Pancreas (tissue), 10 donors: ENCODE measurements around the gene VGLL4. TPM values are rescaled to one million over a fixed set of nuclear protein-coding genes. Genes with fewer than 3 reads are reported as not detected.

Experiments
- ATAC-seq, 4 donors: fragments of 200-7000 bp; cut with Tn5 transposase; one replicate each; pipeline versions ENCODE4 v1.8.0 to v1.9.1; 2020; ENCODE audit warnings: mild to moderate bottlenecking in 4 of 4, moderate library complexity in 4 of 4
- DNase-seq, 6 donors: peaks; one replicate each; pipeline ENCODE4 v3.0.0-alpha.2; 2020
- FAIRE-seq: peaks from 2 replicates; lab custom pipeline; 2012; peaks lifted over from hg19 to GRCh38; lab: Jason Lieb, UNC
- H3K27ac ChIP-seq, 4 donors: fragments of 200-600 bp; sonication (generic); 1 replicate in 3 of 4; 2 replicates in 1 of 4; pipeline versions ENCODE4 v1.5.0 to v1.8.0; 2020
- H3K27me3 ChIP-seq, 4 donors: fragments of 200-600 bp; one replicate each; pipeline ENCODE4 v1.8.0; 2021
- H3K36me3 ChIP-seq, 3 donors: fragments of 200-600 bp; sonication (generic) in 1 of 3; one replicate each; pipeline versions ENCODE4 v1.5.0 to v1.8.0; 2020 to 2021
- H3K4me1 ChIP-seq, 3 donors: fragments of 200-600 bp; one replicate each; pipeline ENCODE4 v1.8.0; 2021
- H3K4me3 ChIP-seq, 4 donors: fragments of 200-600 bp; sonication (generic) in 2 of 4; one replicate each; pipeline versions ENCODE4 v1.5.0 to v1.8.0; 2020 to 2021
- H3K9me3 ChIP-seq, 4 donors: fragments of 200-600 bp; one replicate each; pipeline ENCODE4 v1.8.0; 2021
- WGBS, 2 donors: extraction: QIAGEN DNeasy Blood & Tissue Kit; methylation state at CpG; one replicate each; pipeline ENCODE4 v1.1.7; 2013; 5-methylcytosine and 5-hydroxymethylcytosine counted together
- intact Hi-C, 3 donors: fragments of 100-400 bp; cut with DNase I; formaldehyde crosslinking; loops; one replicate each; pipeline versions ENCODE4 v1.11.1 to v1.14.2; 2022
- polyA plus RNA-seq, 2 donors: library from polyadenylated mRNA; stranded (reverse); fragments of 200-250 nt; gene quantifications; one replicate each; pipeline ENCODE4 v1.2.3, GENCODE V29; 2013
- total RNA-seq, 6 donors: library from RNA; stranded (reverse); fragmentation: NEBNext Ultra II Directional in 4 of 6; extraction: Animal tissue kit (Norgen Biotek cat#: 25700) in 4 of 6; gene quantifications; one replicate each; pipeline versions ENCODE4 v1.2.1 to v1.2.4, GENCODE V29; 2021 to 2023
- TF ChIP-seq, protein P1 (sequence below), 4 donors: fragments of 200-600 bp; sonication (generic) in 3 of 4; IDR thresholded peaks; one replicate each; pipeline versions ENCODE4 v1.5.0 to v1.8.0; 2021; ENCODE audit warnings: antibody characterized with exemption in 4 of 4
- donor health status: healthy with polysubstance abuse.
- donor health status: DM: no; HTN: no; CAD: no; lungs with moderate emphysema.
- donor health status: DM: no; HTN: no; CAD: no.
- donor health status: control.
- donor health status: control.
- donor health status: Bipolar disorder and iron deficiency.
- donor health status: DM: yes; HTN: yes; CAD: no.
- donor health status: DM: no; HTN: no; CAD: no.
- donor health status: DM: no; HTN: no; CAD: no.
- donor health status: DM: yes; HTN: yes; CAD: no.

The VGLL4 gene
- total and polyA plus RNA-seq, 8 donors = 17.3 to 47.8 (median 22.0) TPM

GRCh38 chr3:11536936-11537612 is 106.6 kb downstream of the VGLL4 start:
- ATAC-seq = no peak
- no peaks in the 10 kb centered on the region for H3K9me3 ChIP-seq
- H3K4me3 ChIP-seq = no peak overlapping the region
- no peaks in the 10 kb centered on the region for H3K4me1 ChIP-seq
- H3K27ac ChIP-seq = no peak overlapping the region
- H3K27me3 ChIP-seq = no peaks in the 10 kb centered on the region
- no peak for FAIRE-seq
- TF ChIP-seq, protein P1, sequence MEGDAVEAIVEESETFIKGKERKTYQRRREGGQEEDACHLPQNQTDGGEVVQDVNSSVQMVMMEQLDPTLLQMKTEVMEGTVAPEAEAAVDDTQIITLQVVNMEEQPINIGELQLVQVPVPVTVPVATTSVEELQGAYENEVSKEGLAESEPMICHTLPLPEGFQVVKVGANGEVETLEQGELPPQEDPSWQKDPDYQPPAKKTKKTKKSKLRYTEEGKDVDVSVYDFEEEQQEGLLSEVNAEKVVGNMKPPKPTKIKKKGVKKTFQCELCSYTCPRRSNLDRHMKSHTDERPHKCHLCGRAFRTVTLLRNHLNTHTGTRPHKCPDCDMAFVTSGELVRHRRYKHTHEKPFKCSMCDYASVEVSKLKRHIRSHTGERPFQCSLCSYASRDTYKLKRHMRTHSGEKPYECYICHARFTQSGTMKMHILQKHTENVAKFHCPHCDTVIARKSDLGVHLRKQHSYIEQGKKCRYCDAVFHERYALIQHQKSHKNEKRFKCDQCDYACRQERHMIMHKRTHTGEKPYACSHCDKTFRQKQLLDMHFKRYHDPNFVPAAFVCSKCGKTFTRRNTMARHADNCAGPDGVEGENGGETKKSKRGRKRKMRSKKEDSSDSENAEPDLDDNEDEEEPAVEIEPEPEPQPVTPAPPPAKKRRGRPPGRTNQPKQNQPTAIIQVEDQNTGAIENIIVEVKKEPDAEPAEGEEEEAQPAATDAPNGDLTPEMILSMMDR (IDR thresholded peaks at IDR 0.05) = no peak
- no peak for DNase-seq
- intact Hi-C loops = no loop called here
- H3K36me3 ChIP-seq = no peaks in the 10 kb centered on the region
- WGBS, 2 donors = 84 to 91% methylated on average over 12 of the region's 12 CpGs

DNA sequence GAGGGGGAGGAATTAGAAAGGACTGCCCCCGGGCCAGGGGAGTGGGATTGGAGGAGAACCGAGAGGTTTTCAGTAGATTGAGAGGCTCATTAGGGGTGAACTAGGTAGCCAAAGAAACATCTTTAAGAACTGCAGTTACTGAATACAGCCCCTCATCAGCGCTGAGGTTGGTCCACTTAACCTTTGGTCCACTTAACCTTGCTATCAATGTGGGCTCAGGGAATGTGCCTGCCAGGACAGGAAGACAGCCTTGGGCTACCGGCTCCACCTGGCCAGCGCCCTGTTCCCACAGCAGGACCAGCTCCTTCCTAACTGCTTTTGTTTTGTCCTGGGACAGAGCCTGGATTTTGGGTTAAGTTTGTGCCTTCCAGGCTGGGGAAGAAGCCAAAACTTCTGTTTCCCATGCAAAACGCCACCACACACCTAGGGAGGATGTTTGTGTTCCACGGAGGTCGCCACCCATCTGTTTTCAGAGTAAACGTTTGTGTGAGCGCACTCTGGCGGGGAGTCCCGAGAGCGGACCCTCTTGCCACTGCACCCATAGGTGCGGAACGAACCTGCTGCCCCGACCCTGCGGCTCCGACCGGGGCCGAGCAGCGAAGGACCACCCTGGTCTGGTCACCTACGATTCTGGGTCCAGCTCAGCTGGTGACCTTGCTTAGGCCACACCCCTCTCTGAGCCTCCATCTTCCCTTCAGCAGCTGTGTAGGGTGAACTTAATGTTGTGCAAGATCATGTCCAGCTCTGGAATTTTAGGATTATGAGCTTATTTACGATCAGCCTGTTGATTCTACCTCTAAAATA is 107.4 kb downstream of the VGLL4 start:
- TF ChIP-seq, protein P1 (IDR thresholded peaks at IDR 0.05) = no peak
- no peak for DNase-seq
- Histone ChIP-seq H3K9me3 (no peaks in the 10 kb centered on the region), H3K36me3 (no peaks in the 10 kb centered on the region), H3K27me3 (no peaks in the 10 kb centered on the region), H3K27ac (no peak overlapping the region), H3K4me1 (no peaks in the 10 kb centered on the region), H3K4me3 (no peak overlapping the region)
- no peak for ATAC-seq
- 88 to 89% methylated on average over 23 of the region's 23 CpGs for WGBS, 2 donors
- intact Hi-C loops = no loop called here
- FAIRE-seq = no peak

GRCh38 chr3:11535243-11535960 is 108.3 kb downstream of the VGLL4 start:
- no peaks in the 10 kb centered on the region for H3K36me3 ChIP-seq
- H3K4me1 ChIP-seq = no peaks in the 10 kb centered on the region
- TF ChIP-seq, protein P1 (IDR thresholded peaks at IDR 0.05) = no peak
- no peak overlapping the region for H3K27ac ChIP-seq
- 95 to 97% methylated on average over 13 of the region's 13 CpGs for WGBS, 2 donors
- FAIRE-seq = no peak
- no peak for ATAC-seq
- no peak for DNase-seq
- intact Hi-C loops = no loop called here
- H3K4me3 ChIP-seq = no peak overlapping the region
- H3K9me3 ChIP-seq = no peaks in the 10 kb centered on the region
- no peaks in the 10 kb centered on the region for H3K27me3 ChIP-seq

- Histone ChIP-seq H3K4me3 (no peak overlapping the region), H3K9me3 (no peaks in the 10 kb centered on the region), H3K27ac (no peak overlapping the region), H3K4me1 (no peaks in the 10 kb centered on the region), H3K27me3 (no peaks in the 10 kb centered on the region), H3K36me3 (no peaks in the 10 kb centered on the region)
- TF ChIP-seq, protein P1 (IDR thresholded peaks at IDR 0.05) = no peak
- DNase-seq (no peak), FAIRE-seq (no peak), ATAC-seq (peak in 1 of 4 donors; percentile 10)
- 97 to 100% methylated on average over 7 of the region's 7 CpGs for WGBS, 2 donors
- intact Hi-C loops = no loop called here
Observed at GRCh38 chr3:11534793-11535101, 109.0 kb downstream of the VGLL4 start.
